Measurements from ENCODE around the gene ARHGAP45. TPM values are rescaled to one million over a fixed set of nuclear protein-coding genes. Genes with fewer than 3 reads are reported as not detected.

The ARHGAP45 gene
- total and polyA plus RNA-seq, 2 of the 8 experiments (the other 6 are each of a cell fraction or from before 2014, with no cell fraction given) = 31.4 to 41.8 TPM

GRCh38 chr19:1134431-1134830 is 67.5 kb downstream of the ARHGAP45 start (continued):
- TF ChIP-seq CHD7 (IDR thresholded peaks at IDR 0.05; ENCODE audit: insufficient replicate concordance, low read length) (no peak), EZH2 (IDR thresholded peaks at IDR 0.05; ENCODE audit: low read depth, low read length, severe bottlenecking) (no peak), CBX8 (IDR thresholded peaks at IDR 0.05; ENCODE audit: borderline replicate concordance, low read depth, low read length) (no peak), SP2 (IDR thresholded peaks at IDR 0.05; ENCODE audit: low read length) (no peak), RAD21 (IDR thresholded peaks at IDR 0.05 in 1 of 2, conservative IDR thresholded peaks at IDR 0.05 in 1 of 2; ENCODE audit: low read depth in 2 of 2, low read length in 2 of 2) (no peak), POLR2A (IDR thresholded peaks at IDR 0.05; ENCODE audit: control extremely low read depth in 1 of 2, low read depth in 2 of 2, low read length in 2 of 2) (no peak), SUZ12 (IDR thresholded peaks at IDR 0.05; ENCODE audit: low read length) (no peak), CTCF (IDR thresholded peaks at IDR 0.05; ENCODE audit: control extremely low read depth in 1 of 3, insufficient read depth in 1 of 3, low read depth in 1 of 3, low read length in 3 of 3) (no peak)
